Nephron (organoid): ENCODE results near the gene LRRTM2.
A peak's percentile ranks its signal among the peaks of the same experiment; 100 is the strongest.

Experiments used
- H3K27ac Mint-ChIP-seq, 3 experiments: 2 replicates each; pipeline ENCODE4 v1.8.0; 2020; ENCODE audit warnings: mixed read lengths in 3 of 3, mild to moderate bottlenecking in 2 of 3, moderate library complexity in 1 of 3
- H3K27me3 Mint-ChIP-seq: 2 replicates; pipeline ENCODE4 v1.8.0; 2021; ENCODE audit warnings: low read depth, mild to moderate bottlenecking, moderate library complexity, mixed read lengths
- H3K36me3 Mint-ChIP-seq: 2 replicates; pipeline ENCODE4 v1.8.0; 2020; ENCODE audit warnings: low read depth, mixed read lengths
- H3K4me1 Mint-ChIP-seq: 2 replicates; pipeline ENCODE4 v1.8.0; 2020; ENCODE audit warnings: mixed read lengths
- H3K4me3 Mint-ChIP-seq, 3 experiments: 2 replicates each; pipeline ENCODE4 v1.8.0; 2020; ENCODE audit warnings: mild to moderate bottlenecking in 3 of 3, mixed read lengths in 3 of 3, moderate library complexity in 2 of 3
- H3K9me3 Mint-ChIP-seq: 2 replicates; pipeline ENCODE4 v1.8.0; 2020; ENCODE audit warnings: mixed read lengths
- CTCF ChIP-seq, 3 experiments: fragments of 200-600 bp; sonication (generic); IDR thresholded peaks; one replicate each; pipeline ENCODE4 v1.5.0; 2021; ENCODE audit warnings: antibody characterized with exemption in 3 of 3; ENCODE audit not compliant: unreplicated experiment in 3 of 3

LRRTM2 gene

GRCh38 chr5:138867011-138867410, 8.1 kb downstream of the LRRTM2 start:
- H3K36me3 Mint-ChIP-seq: peaks cover 42% of the 10 kb centered on the region
- peaks cover 5% of the 10 kb centered on the region for H3K9me3 Mint-ChIP-seq
- TF ChIP-seq CTCF (IDR thresholded peaks at IDR 0.05; ENCODE audit: unreplicated experiment in 3 of 3): no peak
- no peaks in the 10 kb centered on the region for H3K27me3 Mint-ChIP-seq
- peaks cover 37% of the 10 kb centered on the region for H3K4me1 Mint-ChIP-seq
- H3K4me3 Mint-ChIP-seq: no peak overlapping the region
- H3K27ac Mint-ChIP-seq: no peak overlapping the region

- Mint-ChIP-seq H3K9me3 (no peaks in the 10 kb centered on the region), H3K27me3 (no peaks in the 10 kb centered on the region), H3K4me3 (no peak overlapping the region), H3K36me3 (peaks cover 15% of the 10 kb centered on the region), H3K27ac (peak overlapping the region; percentile 17 to 90 (median 56)), H3K4me1 (peaks cover 33% of the 10 kb centered on the region)
- TF ChIP-seq CTCF (IDR thresholded peaks at IDR 0.05; ENCODE audit: unreplicated experiment in 3 of 3): no peak
These were observed 22.0 kb downstream of the LRRTM2 start for GRCh38 chr5:138853132-138853531.

GRCh38 chr5:138850865-138851435, 24.2 kb downstream of the LRRTM2 start:
- H3K27me3 Mint-ChIP-seq: no peaks in the 10 kb centered on the region
- peaks cover 47% of the 10 kb centered on the region for H3K4me1 Mint-ChIP-seq
- TF ChIP-seq CTCF (IDR thresholded peaks at IDR 0.05; ENCODE audit: unreplicated experiment in 3 of 3): no peak
- peaks cover 10% of the 10 kb centered on the region for H3K36me3 Mint-ChIP-seq
- no peak overlapping the region for H3K27ac Mint-ChIP-seq
- no peaks in the 10 kb centered on the region for H3K9me3 Mint-ChIP-seq
- H3K4me3 Mint-ChIP-seq: no peak overlapping the region

- H3K4me3 Mint-ChIP-seq: no peak overlapping the region
- H3K4me1 Mint-ChIP-seq: peaks cover 56% of the 10 kb centered on the region
- no peaks in the 10 kb centered on the region for H3K9me3 Mint-ChIP-seq
- no peaks in the 10 kb centered on the region for H3K27me3 Mint-ChIP-seq
- H3K36me3 Mint-ChIP-seq: peaks cover 11% of the 10 kb centered on the region
- peak overlapping the region in 2 of 3 experiments; percentile 5 to 9 for H3K27ac Mint-ChIP-seq
- no peak for TF ChIP-seq CTCF (IDR thresholded peaks at IDR 0.05; ENCODE audit: unreplicated experiment in 3 of 3)
These were observed 25.3 kb downstream of the LRRTM2 start for GRCh38 chr5:138849882-138850281.

GRCh38 chr5:138849439-138849838, 25.7 kb downstream of the LRRTM2 start:
- no peaks in the 10 kb centered on the region for H3K27me3 Mint-ChIP-seq
- no peak for TF ChIP-seq CTCF (IDR thresholded peaks at IDR 0.05; ENCODE audit: unreplicated experiment in 3 of 3)
- H3K4me1 Mint-ChIP-seq: peaks cover 60% of the 10 kb centered on the region
- peaks cover 11% of the 10 kb centered on the region for H3K36me3 Mint-ChIP-seq
- no peak overlapping the region for H3K4me3 Mint-ChIP-seq
- peak overlapping the region in 2 of 3 experiments; percentile 30 to 58 for H3K27ac Mint-ChIP-seq
- no peaks in the 10 kb centered on the region for H3K9me3 Mint-ChIP-seq

- no peak overlapping the region for H3K4me3 Mint-ChIP-seq
- no peaks in the 10 kb centered on the region for H3K9me3 Mint-ChIP-seq
- H3K4me1 Mint-ChIP-seq: peaks cover 67% of the 10 kb centered on the region
- peak overlapping the region; percentile 56 to 76 (median 70) for H3K27ac Mint-ChIP-seq
- H3K36me3 Mint-ChIP-seq: peaks cover 11% of the 10 kb centered on the region
- H3K27me3 Mint-ChIP-seq: no peaks in the 10 kb centered on the region
- TF ChIP-seq CTCF (IDR thresholded peaks at IDR 0.05; ENCODE audit: unreplicated experiment in 3 of 3): no peak
These were observed 30.2 kb downstream of the LRRTM2 start for GRCh38 chr5:138844812-138845513.
